Measurements from ENCODE around the gene EXOSC6. TPM values are rescaled to one million over a fixed set of nuclear protein-coding genes. Genes with fewer than 3 reads are reported as not detected.
"Not testable (repeated sequence)": the region's sequence is repeated elsewhere in the genome, so short reads cannot be mapped to it uniquely, and the experiment has no call there.

Gene EXOSC6
- total RNA-seq, 3 donors from 2014 or later (not counting 1 experiment from before 2014, with no cell fraction given), result 26.4 to 27.6 (median 27.3) TPM

DNA sequence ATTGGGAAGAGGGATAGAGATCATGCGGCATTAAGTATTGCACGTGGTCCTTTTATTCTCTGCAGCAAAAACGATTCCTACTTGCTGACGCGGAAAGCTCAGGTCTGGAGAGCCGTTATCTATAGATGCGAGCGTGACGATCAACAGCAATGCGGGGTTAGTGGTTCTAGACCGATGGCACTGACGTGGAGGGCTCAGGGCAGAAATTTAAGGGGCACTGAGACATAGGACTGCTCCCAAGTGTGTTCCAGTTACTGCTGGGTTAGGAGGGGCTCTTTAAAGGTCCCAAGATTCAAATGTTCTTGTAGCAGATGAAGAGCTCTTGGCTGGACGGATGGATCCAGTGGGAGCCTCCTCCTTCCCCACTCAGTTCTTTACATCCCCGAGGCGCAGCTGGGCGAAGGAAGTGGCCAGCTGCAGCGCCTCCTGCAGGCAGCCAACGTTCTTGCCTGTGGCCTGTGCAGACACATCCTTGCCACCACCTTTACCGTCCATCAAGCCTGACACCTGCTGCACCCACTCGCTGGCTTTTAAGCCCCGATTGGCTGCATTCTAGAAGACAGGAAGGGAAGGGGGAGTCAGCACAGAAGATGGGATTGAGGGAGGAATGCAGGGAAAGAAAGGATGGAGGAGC lies 732 bp upstream of the EXOSC6 start:
- H3K36me3 ChIP-seq (ENCODE audit: control insufficient read depth, insufficient read depth, low read length), result peaks cover 19% of the 10 kb centered on the region
- Mint-ChIP-seq H3K36me3 (no peaks in the 10 kb centered on the region), H3K27me3 (ENCODE audit: low read depth in 2 of 2) (no peaks in the 10 kb centered on the region), H3K4me1 (peaks cover 0 to 12% of the 10 kb centered on the region in 2 donors), H3K4me3 (peak overlapping the region; percentile 91), H3K27ac (peak overlapping the region; percentile 83 to 93), H3K9me3 (no peaks in the 10 kb centered on the region)
- no peaks in the 10 kb centered on the region for H3K9me3 ChIP-seq (ENCODE audit: control insufficient read depth, insufficient read depth, low read length)
- H3K4me1 ChIP-seq (ENCODE audit: control insufficient read depth, insufficient read depth, low read length), result peaks cover 24% of the 10 kb centered on the region
- no peak overlapping the region for H3K27ac ChIP-seq (ENCODE audit: low read length)
- DNase-seq, result peak in 1 of 2 donors; percentile 40
- intact Hi-C loops (cut with micrococcal nuclease), result loop anchor here (2.0 kb wide), 1 partner anchor 94 kb away; the partner anchor contains the start of gene DDX19A
- no peak overlapping the region for H3K4me3 ChIP-seq (ENCODE audit: low read length)
- ATAC-seq, result no peak
- WGBS (ENCODE audit: insufficient coverage), result 95% methylated on average over 21 of the region's 21 CpGs
- H3K27me3 ChIP-seq (ENCODE audit: control insufficient read depth, insufficient read depth, low read length), result no peaks in the 10 kb centered on the region
- TF ChIP-seq, protein P1, sequence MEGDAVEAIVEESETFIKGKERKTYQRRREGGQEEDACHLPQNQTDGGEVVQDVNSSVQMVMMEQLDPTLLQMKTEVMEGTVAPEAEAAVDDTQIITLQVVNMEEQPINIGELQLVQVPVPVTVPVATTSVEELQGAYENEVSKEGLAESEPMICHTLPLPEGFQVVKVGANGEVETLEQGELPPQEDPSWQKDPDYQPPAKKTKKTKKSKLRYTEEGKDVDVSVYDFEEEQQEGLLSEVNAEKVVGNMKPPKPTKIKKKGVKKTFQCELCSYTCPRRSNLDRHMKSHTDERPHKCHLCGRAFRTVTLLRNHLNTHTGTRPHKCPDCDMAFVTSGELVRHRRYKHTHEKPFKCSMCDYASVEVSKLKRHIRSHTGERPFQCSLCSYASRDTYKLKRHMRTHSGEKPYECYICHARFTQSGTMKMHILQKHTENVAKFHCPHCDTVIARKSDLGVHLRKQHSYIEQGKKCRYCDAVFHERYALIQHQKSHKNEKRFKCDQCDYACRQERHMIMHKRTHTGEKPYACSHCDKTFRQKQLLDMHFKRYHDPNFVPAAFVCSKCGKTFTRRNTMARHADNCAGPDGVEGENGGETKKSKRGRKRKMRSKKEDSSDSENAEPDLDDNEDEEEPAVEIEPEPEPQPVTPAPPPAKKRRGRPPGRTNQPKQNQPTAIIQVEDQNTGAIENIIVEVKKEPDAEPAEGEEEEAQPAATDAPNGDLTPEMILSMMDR (IDR thresholded peaks at IDR 0.05), result no peak

DNA sequence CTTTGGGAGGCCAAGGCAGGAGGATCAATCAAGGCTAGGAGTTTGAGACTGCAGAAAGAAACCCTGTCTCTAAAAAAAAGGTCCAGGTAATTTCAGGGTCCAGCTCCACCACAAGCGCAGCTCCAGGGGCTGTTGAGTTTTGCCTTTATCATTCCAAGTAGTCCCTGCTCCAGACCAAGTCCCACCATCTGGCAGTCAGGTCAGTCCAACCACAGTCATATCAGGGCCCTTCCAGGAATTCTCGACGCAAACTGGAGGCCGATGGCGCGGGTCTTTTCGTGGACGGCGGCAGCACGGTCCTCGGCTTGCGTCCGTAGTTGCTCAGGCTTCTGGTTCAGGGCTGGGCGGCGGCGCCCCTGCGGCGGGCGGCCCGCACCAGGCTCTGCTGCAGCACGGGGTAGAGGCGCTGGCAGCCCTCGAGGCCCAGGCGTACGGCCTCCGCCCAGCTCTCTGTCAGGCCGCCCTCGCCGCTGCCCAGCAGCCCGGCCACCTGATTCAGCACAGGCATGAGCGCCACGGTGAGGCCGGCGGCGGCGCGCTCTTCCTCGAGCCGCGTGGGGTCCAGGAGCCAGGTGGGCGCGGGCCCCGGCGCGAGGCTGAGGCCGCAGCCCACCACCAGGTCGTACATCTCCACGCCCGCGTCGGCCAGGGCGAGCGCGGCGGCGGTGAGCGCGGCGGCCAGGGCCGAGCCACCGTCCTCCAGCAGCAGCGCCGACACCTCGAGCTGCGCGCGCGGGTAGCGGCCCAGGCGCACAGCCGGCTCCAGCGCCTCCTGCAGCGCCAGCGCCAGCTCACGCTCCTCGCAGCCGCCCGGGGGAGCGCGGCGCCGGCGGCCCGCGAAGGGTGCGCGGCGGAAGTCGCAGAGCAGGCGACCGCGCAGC lies 752 bp downstream of the EXOSC6 start:
- Histone ChIP-seq H3K9me3 (ENCODE audit: control insufficient read depth, insufficient read depth, low read length) (no peaks in the 10 kb centered on the region), H3K4me1 (ENCODE audit: control insufficient read depth, insufficient read depth, low read length) (peaks cover 24% of the 10 kb centered on the region), H3K36me3 (ENCODE audit: control insufficient read depth, insufficient read depth, low read length) (peaks cover 14% of the 10 kb centered on the region), H3K27ac (ENCODE audit: low read length) (peak overlapping the region; percentile 39), H3K27me3 (ENCODE audit: control insufficient read depth, insufficient read depth, low read length) (no peaks in the 10 kb centered on the region), H3K4me3 (ENCODE audit: low read length) (peak overlapping the region; percentile 19)
- DNase-seq (peak; percentile 60 to 79), ATAC-seq (peak; percentile 54 to 78 (median 61))
- TF ChIP-seq, protein P1 (IDR thresholded peaks at IDR 0.05), result no peak
- Mint-ChIP-seq H3K27me3 (ENCODE audit: low read depth in 2 of 2) (no peaks in the 10 kb centered on the region), H3K4me1 (peaks cover 0 to 12% of the 10 kb centered on the region in 2 donors), H3K4me3 (peak overlapping the region; percentile 84), H3K27ac (peak overlapping the region; percentile 83 to 93), H3K36me3 (no peaks in the 10 kb centered on the region), H3K9me3 (no peaks in the 10 kb centered on the region)
- intact Hi-C loops (cut with micrococcal nuclease), result no loop called here
- under 1% methylated on average over 92 of the region's 92 CpGs for WGBS (ENCODE audit: insufficient coverage)

DNA sequence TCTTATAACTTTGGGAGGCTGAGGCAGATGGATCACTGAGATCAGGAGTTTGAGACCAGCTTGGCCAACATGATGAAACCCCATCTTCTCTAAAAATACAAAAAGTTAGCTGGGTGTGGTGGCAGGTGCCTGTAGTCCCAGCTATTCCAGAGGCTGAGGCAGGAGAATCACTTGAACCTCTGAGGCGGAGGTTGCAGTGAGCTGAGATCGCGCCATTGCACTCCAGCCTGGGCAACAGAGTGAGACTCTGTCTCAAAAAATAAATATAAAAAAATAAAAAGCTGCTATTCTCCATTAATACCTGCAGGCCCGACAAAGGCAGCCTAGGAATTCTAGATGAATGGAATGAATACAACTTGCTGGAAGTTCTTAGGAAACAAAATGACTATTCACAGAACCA lies 2.0 kb downstream of the EXOSC6 start:
- peaks cover 24% of the 10 kb centered on the region for H3K4me1 ChIP-seq (ENCODE audit: control insufficient read depth, insufficient read depth, low read length)
- not testable (repeated sequence) for DNase-seq; ATAC-seq; H3K36me3 Mint-ChIP-seq; H3K27ac ChIP-seq (ENCODE audit: low read length); H3K9me3 ChIP-seq (ENCODE audit: control insufficient read depth, insufficient read depth, low read length); H3K9me3 Mint-ChIP-seq; H3K4me3 ChIP-seq (ENCODE audit: low read length); H3K27me3 Mint-ChIP-seq (ENCODE audit: low read depth in 2 of 2); H3K27me3 ChIP-seq (ENCODE audit: control insufficient read depth, insufficient read depth, low read length)
- peaks cover 11% of the 10 kb centered on the region for H3K36me3 ChIP-seq (ENCODE audit: control insufficient read depth, insufficient read depth, low read length)
- Mint-ChIP-seq H3K27ac (peak overlapping the region in 1 of 2 donors; percentile 43), H3K4me1 (peaks cover 0 to 12% of the 10 kb centered on the region in 2 donors), H3K4me3 (peak overlapping the region; percentile 84)
- WGBS (ENCODE audit: insufficient coverage), result 100% methylated on average over 3 of the region's 4 CpGs
- intact Hi-C loops (cut with micrococcal nuclease), result loop anchor here (5.0 kb wide), 1 partner anchor 48 kb away; the partner anchor contains the start of gene DDX19B

GRCh38 chr16:70238773-70239172 lies 13.0 kb downstream of the EXOSC6 start:
- H3K27ac ChIP-seq (ENCODE audit: low read length); H3K4me1 Mint-ChIP-seq; H3K36me3 Mint-ChIP-seq; H3K4me1 ChIP-seq (ENCODE audit: control insufficient read depth, insufficient read depth, low read length); H3K4me3 ChIP-seq (ENCODE audit: low read length); H3K27me3 Mint-ChIP-seq (ENCODE audit: low read depth in 2 of 2); H3K9me3 ChIP-seq (ENCODE audit: control insufficient read depth, insufficient read depth, low read length); H3K4me3 Mint-ChIP-seq; H3K27me3 ChIP-seq (ENCODE audit: control insufficient read depth, insufficient read depth, low read length); intact Hi-C loops (cut with micrococcal nuclease); ATAC-seq; H3K36me3 ChIP-seq (ENCODE audit: control insufficient read depth, insufficient read depth, low read length); DNase-seq; H3K9me3 Mint-ChIP-seq: not testable (repeated sequence)
- H3K27ac Mint-ChIP-seq, result peak overlapping the region in 1 of 2 donors; percentile 57

- H3K9me3 Mint-ChIP-seq; intact Hi-C loops (cut with micrococcal nuclease); H3K4me3 ChIP-seq (ENCODE audit: low read length); DNase-seq; H3K27me3 ChIP-seq (ENCODE audit: control insufficient read depth, insufficient read depth, low read length); H3K4me1 ChIP-seq (ENCODE audit: control insufficient read depth, insufficient read depth, low read length); H3K27me3 Mint-ChIP-seq (ENCODE audit: low read depth in 2 of 2); H3K27ac Mint-ChIP-seq; H3K36me3 ChIP-seq (ENCODE audit: control insufficient read depth, insufficient read depth, low read length); H3K4me1 Mint-ChIP-seq; H3K4me3 Mint-ChIP-seq; H3K27ac ChIP-seq (ENCODE audit: low read length); H3K9me3 ChIP-seq (ENCODE audit: control insufficient read depth, insufficient read depth, low read length); ATAC-seq: not testable (repeated sequence)
- WGBS (ENCODE audit: insufficient coverage), result 100% methylated on average over 1 of the region's 3 CpGs
- H3K36me3 Mint-ChIP-seq, result peaks cover 11% of the 10 kb centered on the region
Measured at GRCh38 chr16:70231831-70232230, 19.9 kb downstream of the EXOSC6 start.

DNA sequence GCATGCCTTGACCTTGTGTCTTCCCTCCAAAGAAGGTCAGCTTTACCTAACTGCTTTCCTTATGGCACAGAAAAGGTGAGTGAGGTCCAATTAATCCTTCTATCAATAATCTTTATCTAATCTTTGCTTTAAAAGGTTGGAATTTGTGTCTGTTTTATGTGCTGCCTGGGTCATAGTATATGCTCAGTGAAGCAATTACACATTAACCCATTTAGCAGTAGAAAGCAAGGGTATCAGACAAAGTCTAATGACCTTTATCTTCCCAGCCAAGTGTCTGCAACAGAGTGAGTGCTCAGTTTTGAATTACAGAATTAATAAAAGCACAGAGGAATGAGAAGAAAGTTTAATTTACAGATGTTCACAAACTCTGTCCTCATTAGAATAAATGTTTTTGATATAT lies 25.7 kb downstream of the EXOSC6 start:
- H3K36me3 ChIP-seq (ENCODE audit: control insufficient read depth, insufficient read depth, low read length); H3K4me1 ChIP-seq (ENCODE audit: control insufficient read depth, insufficient read depth, low read length); H3K27me3 ChIP-seq (ENCODE audit: control insufficient read depth, insufficient read depth, low read length); H3K36me3 Mint-ChIP-seq; H3K27me3 Mint-ChIP-seq (ENCODE audit: low read depth in 2 of 2); H3K27ac ChIP-seq (ENCODE audit: low read length); H3K4me3 ChIP-seq (ENCODE audit: low read length); H3K9me3 ChIP-seq (ENCODE audit: control insufficient read depth, insufficient read depth, low read length); ATAC-seq; H3K9me3 Mint-ChIP-seq; intact Hi-C loops (cut with micrococcal nuclease); DNase-seq; H3K4me3 Mint-ChIP-seq; H3K27ac Mint-ChIP-seq; H3K4me1 Mint-ChIP-seq: not testable (repeated sequence)

Data from natural killer cell (primary cell).